Ishikawa (cell line): ENCODE measurements around the gene MEF2C.

Source experiments
- CEBPB ChIP-seq: IDR thresholded peaks from 2 replicates; pipeline ENCODE4 v1.6.1; 2012
- CREB1 ChIP-seq: IDR thresholded peaks from 2 replicates; pipeline ENCODE4 v1.6.1; 2012; ENCODE audit warnings: low read depth
- EGR1 ChIP-seq: IDR thresholded peaks from 2 replicates; pipeline ENCODE4 v1.6.1; 2012
- EP300 ChIP-seq: IDR thresholded peaks from 2 replicates; pipeline ENCODE4 v1.6.1; 2012; ENCODE audit warnings: borderline replicate concordance
- FOXM1 ChIP-seq: IDR thresholded peaks from 2 replicates; pipeline ENCODE4 v1.6.1; 2012; ENCODE audit warnings: low read depth, borderline replicate concordance
- NFIC ChIP-seq: IDR thresholded peaks from 2 replicates; pipeline ENCODE4 v1.6.1; 2012
- RAD21 ChIP-seq: IDR thresholded peaks from 2 replicates; pipeline ENCODE4 v1.6.1; 2012; ENCODE audit warnings: low read depth
- TAF1 ChIP-seq: IDR thresholded peaks from 2 replicates; pipeline ENCODE4 v1.6.1; 2012; ENCODE audit warnings: low read depth, mild to moderate bottlenecking
- TCF12 ChIP-seq: IDR thresholded peaks from 2 replicates; pipeline ENCODE4 v1.6.1; 2012; ENCODE audit warnings: low read depth
- TEAD4 ChIP-seq: IDR thresholded peaks from 2 replicates; pipeline ENCODE4 v1.6.1; 2012
- YY1 ChIP-seq: IDR thresholded peaks from 2 replicates; pipeline ENCODE4 v1.6.1; 2012; ENCODE audit warnings: low read depth
- ZBTB7A ChIP-seq: IDR thresholded peaks from 2 replicates; pipeline ENCODE4 v1.6.1; 2012; ENCODE audit warnings: low read depth
- TF ChIP-seq, protein P1 (sequence below): IDR thresholded peaks from 2 replicates; pipeline ENCODE4 v1.6.1; 2012
- TF ChIP-seq, protein P2 (sequence below): IDR thresholded peaks from 2 replicates; pipeline ENCODE4 v1.6.1; 2012; ENCODE audit warnings: low read depth, mild to moderate bottlenecking
- TF ChIP-seq, protein P3 (sequence below): IDR thresholded peaks from 2 replicates; pipeline ENCODE4 v1.6.1; 2012

The MEF2C gene

DNA sequence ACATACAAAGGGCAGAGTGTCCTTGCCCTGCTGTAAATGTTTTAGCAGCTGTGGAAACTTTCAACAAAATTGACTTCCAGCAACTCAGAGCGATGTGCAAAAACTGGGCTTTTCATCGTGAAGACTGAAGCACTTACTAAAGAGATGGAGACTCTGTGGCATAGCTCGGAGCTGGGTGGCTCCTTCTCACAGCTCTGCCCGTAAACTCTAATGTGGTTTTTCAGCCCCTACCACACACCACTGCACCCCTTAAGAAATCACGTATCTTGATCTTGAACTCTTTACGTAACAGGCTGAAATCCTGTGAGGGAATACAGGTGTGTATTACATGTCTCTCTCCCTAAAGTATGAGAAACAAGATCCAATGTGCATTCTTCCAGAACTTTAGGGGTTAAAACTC, 124.4 kb downstream of the MEF2C start:
- TF ChIP-seq EGR1: no peak
- TF ChIP-seq, protein P1, sequence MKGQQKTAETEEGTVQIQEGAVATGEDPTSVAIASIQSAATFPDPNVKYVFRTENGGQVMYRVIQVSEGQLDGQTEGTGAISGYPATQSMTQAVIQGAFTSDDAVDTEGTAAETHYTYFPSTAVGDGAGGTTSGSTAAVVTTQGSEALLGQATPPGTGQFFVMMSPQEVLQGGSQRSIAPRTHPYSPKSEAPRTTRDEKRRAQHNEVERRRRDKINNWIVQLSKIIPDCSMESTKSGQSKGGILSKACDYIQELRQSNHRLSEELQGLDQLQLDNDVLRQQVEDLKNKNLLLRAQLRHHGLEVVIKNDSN: no peak
- TF ChIP-seq TCF12: no peak
- no peak for TF ChIP-seq NFIC
- TF ChIP-seq, protein P2, sequence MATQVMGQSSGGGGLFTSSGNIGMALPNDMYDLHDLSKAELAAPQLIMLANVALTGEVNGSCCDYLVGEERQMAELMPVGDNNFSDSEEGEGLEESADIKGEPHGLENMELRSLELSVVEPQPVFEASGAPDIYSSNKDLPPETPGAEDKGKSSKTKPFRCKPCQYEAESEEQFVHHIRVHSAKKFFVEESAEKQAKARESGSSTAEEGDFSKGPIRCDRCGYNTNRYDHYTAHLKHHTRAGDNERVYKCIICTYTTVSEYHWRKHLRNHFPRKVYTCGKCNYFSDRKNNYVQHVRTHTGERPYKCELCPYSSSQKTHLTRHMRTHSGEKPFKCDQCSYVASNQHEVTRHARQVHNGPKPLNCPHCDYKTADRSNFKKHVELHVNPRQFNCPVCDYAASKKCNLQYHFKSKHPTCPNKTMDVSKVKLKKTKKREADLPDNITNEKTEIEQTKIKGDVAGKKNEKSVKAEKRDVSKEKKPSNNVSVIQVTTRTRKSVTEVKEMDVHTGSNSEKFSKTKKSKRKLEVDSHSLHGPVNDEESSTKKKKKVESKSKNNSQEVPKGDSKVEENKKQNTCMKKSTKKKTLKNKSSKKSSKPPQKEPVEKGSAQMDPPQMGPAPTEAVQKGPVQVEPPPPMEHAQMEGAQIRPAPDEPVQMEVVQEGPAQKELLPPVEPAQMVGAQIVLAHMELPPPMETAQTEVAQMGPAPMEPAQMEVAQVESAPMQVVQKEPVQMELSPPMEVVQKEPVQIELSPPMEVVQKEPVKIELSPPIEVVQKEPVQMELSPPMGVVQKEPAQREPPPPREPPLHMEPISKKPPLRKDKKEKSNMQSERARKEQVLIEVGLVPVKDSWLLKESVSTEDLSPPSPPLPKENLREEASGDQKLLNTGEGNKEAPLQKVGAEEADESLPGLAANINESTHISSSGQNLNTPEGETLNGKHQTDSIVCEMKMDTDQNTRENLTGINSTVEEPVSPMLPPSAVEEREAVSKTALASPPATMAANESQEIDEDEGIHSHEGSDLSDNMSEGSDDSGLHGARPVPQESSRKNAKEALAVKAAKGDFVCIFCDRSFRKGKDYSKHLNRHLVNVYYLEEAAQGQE: no peak
- no peak for TF ChIP-seq FOXM1
- TF ChIP-seq TAF1: no peak
- TF ChIP-seq EP300: no peak
- TF ChIP-seq CEBPB: no peak
- TF ChIP-seq, protein P3, sequence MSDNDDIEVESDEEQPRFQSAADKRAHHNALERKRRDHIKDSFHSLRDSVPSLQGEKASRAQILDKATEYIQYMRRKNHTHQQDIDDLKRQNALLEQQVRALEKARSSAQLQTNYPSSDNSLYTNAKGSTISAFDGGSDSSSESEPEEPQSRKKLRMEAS: no peak
- TF ChIP-seq ZBTB7A: no peak
- TF ChIP-seq CREB1: no peak
- no peak for TF ChIP-seq TEAD4
- no peak for TF ChIP-seq YY1

DNA sequence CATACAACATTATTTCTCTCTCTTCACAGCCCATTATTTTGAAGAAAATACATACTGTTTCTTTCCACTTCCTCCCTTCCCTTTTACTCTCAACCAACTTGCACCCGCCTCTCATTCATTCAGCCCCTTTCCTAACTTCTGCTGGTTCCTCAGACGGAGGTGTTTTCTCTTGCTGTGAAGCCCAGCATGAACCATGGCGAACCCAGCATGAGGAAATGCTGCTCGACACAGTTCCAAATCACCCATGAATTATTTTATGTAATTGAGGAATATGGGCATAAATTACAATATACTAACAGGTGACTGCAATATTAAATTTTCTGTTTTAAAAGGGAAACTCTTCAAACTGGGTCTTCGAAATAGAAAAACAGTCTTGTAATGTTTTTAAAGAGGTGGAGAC, 124.8 kb downstream of the MEF2C start:
- no peak for TF ChIP-seq FOXM1
- no peak for TF ChIP-seq EP300
- TF ChIP-seq, protein P3: no peak
- no peak for TF ChIP-seq ZBTB7A
- no peak for TF ChIP-seq CREB1
- TF ChIP-seq, protein P2: no peak
- TF ChIP-seq CEBPB: no peak

DNA sequence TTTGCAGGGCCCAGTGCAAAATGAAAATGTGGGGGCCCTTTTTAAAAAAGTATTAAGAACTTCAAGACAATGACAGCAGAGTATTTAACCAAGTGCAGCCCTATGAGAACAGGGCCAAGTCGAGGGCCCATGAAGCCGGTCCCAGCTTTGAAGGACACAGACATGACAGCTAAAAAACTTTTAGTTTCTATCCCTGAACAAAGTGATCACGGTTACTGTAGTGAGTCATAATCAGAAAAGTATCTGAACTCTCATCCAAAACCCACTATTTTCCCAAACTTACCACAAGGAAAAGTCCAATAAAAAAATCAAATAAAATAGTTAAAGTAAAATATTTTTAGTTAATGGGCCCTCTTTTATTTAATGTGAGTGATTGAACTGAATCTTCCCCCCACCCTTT, 126.0 kb downstream of the MEF2C start:
- TF ChIP-seq FOXM1 (no peak), CEBPB (no peak), YY1 (no peak), EGR1 (no peak), NFIC (no peak), TEAD4 (no peak), TAF1 (no peak), RAD21 (no peak), ZBTB7A (no peak), CREB1 (no peak)
- TF ChIP-seq, protein P1: no peak
- TF ChIP-seq, protein P3: no peak
- TF ChIP-seq, protein P2: no peak

DNA sequence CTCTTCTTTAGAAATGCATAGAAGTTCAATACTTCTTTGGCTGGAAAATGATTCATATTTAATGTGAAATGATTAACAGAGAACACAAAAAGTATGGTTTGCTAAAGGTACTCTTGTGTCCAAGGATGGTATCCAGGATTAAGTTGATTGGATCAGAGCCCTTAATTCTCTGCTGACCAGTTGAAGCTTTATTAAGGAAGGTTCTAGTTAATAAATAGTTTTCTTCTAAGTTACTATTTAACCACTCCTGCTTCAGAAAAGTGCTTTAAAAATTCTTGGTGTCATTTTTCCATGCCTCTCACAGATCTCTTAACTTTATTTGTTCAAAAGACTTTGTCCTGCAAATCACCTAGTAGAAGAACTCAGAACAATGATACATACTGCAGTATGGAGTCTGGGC, 134.3 kb downstream of the MEF2C start:
- no peak for TF ChIP-seq FOXM1
- TF ChIP-seq EP300: no peak
- no peak for TF ChIP-seq ZBTB7A
- no peak for TF ChIP-seq TEAD4
- TF ChIP-seq CEBPB: no peak
- TF ChIP-seq, protein P2: no peak
- TF ChIP-seq EGR1: no peak
- no peak for TF ChIP-seq RAD21
- no peak for TF ChIP-seq TCF12
- TF ChIP-seq, protein P1: no peak
- TF ChIP-seq NFIC: no peak
- TF ChIP-seq, protein P3: no peak
- TF ChIP-seq YY1: no peak
- no peak for TF ChIP-seq CREB1
- TF ChIP-seq TAF1: no peak
